Measurements from ENCODE around the gene RIMKLA.

The RIMKLA gene

GRCh38 chr1:42424201-42424600 is 43.6 kb downstream of the RIMKLA start:
- DNase-seq (ENCODE audit: low read depth in 2 of 2, low spot score in 1 of 2), result no peak

- no peak for DNase-seq (ENCODE audit: low read depth in 2 of 2, low spot score in 1 of 2)
Measured at GRCh38 chr1:42427240-42427639, 46.6 kb downstream of the RIMKLA start.

DNA sequence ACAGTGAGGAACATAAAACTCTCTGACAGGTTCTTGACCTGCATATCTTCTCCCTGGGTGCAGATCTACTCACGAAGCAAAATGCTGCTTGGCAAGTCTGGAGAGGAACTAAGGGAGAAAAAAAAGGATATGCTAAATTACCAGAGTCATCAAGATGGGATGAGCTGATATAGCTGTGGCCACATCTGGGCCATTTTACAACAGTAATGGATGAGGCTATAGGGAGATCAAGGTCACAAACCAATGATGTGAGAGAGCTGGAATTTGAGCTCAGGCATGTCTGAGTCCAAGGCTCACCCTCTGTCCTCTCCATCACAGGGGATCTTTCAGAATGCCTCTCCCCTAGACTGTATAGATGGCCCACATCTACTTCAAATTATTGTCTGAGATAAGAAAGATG is 49.0 kb downstream of the RIMKLA start:
- DNase-seq (ENCODE audit: low read depth in 2 of 2, low spot score in 1 of 2), result no peak

- DNase-seq (ENCODE audit: low read depth in 2 of 2, low spot score in 1 of 2), result no peak
Measured at GRCh38 chr1:42430286-42431135, 49.9 kb downstream of the RIMKLA start.

DNA sequence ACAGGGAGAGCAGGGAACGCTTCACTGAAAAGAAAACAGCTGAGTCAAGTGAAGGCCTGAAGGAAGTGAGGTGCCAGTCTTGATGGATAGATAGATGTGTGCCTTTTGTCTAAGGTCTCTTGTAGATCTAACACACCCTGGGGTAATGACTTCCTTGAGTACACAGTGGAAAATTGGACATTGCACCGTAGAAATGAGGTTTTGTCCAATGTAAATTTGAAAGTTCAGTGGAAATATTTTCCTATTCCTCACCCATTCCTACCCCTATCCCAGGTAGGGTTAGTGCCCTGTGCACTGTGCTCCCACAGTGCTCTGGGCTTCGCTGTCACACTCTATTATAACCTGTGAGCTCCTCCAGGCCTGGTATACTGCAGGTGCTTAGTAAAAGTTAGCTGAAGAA is 50.9 kb downstream of the RIMKLA start:
- no peak for DNase-seq (ENCODE audit: low read depth in 2 of 2, low spot score in 1 of 2)

DNA sequence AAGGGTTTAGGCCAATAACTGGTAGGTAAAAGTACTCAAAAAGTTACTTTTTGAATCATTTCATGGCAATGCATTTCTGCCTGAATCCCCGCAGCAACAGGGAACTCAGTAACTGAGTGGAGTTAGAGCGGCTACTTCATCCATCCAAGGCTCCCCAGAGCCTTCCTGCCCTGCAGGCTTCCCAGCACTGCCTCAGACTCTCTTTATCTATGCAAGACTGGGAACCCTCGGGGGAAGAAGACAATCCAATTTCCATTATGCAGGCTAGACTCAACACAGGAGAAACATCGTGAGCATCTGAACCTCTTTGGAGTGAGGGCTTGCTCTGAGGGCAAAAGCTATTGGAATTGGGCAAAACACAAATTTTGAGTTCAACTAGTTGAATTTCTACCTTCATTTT is 52.1 kb downstream of the RIMKLA start:
- DNase-seq (ENCODE audit: low read depth in 2 of 2, low spot score in 1 of 2), result no peak

DNA sequence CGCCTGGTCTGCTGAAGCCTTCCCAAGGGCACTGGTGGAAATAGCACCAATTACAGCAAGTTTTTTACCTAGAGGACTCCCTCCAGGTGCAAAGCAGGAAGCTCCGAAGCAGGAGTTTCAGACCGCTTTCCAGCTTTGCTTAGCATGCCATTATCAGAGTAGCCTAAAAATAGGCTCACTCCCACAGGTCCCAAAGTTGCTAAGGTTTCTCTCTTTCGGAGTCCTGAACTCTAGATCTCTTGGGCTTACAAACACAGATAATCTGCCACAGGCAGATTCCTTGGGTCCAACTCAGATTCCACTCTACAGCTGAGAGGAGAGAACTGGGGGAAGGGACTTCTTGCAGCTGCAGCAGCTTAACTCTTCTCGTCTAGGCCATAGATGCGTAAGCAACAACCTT is 52.8 kb downstream of the RIMKLA start:
- DNase-seq (ENCODE audit: low read depth in 2 of 2, low spot score in 1 of 2), result no peak

DNA sequence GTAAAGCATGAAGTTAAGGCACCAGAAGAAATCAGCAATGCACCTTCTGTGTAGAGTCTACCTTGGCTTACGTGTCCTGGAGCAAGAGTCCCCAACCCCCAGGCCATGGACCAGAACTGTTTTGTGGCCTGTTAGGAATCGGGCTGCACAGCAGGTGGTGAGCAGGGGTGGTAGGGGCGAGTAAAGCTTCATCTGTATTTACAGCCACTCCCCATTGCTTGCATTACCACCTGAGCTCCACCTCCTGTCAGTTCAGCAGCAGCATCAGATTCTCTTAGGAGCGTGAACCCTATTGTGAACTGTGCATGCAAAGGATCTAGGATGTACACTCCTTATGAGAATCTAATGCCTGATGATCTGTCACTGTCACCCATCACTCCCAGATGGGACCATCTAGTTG is 53.7 kb downstream of the RIMKLA start:
- DNase-seq (ENCODE audit: low read depth in 2 of 2, low spot score in 1 of 2), result no peak

- no peak for DNase-seq (ENCODE audit: low read depth in 2 of 2, low spot score in 1 of 2)
Measured at GRCh38 chr1:42439940-42440339, 59.3 kb downstream of the RIMKLA start.

DNA sequence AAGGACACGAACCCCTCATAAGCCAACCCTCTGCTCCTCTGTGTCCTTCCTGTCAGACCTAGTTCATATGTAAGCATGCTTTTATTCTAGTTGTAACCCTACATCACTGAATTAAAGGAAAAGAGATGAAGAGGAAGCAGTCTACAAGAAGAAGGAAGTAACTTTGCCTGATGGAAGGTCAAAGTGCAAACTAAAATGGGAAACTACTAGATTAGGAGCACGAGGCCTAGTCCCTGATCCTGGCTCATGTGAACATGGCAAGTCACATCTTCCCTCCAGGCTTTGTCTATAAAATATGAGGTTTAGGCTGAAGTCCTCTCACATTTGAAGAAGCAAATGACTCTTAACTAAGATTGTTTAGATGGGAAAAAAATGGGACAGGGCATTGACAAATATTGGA is 62.1 kb downstream of the RIMKLA start:
- no peak for DNase-seq (ENCODE audit: low read depth in 2 of 2, low spot score in 1 of 2)

DNA sequence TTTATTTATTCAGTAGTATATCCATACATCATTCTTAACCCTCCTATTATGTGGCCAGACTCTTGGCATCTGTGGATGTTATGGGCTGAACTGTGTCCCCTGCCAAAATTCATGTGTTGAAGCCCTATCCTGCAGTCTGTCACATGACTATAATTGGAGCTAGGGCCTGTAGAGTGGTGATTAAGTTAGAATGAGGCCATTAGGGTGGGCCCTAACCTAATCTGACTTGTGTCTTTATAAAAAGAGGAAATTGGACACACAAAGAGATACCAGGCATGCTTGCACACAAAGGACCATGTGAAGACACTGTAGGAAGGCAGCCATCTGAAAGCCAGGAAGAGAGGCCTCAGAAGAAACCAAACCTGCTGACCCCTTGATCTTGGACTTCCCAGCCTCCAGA is 68.7 kb downstream of the RIMKLA start:
- DNase-seq (ENCODE audit: low read depth in 2 of 2, low spot score in 1 of 2), result no peak

DNA sequence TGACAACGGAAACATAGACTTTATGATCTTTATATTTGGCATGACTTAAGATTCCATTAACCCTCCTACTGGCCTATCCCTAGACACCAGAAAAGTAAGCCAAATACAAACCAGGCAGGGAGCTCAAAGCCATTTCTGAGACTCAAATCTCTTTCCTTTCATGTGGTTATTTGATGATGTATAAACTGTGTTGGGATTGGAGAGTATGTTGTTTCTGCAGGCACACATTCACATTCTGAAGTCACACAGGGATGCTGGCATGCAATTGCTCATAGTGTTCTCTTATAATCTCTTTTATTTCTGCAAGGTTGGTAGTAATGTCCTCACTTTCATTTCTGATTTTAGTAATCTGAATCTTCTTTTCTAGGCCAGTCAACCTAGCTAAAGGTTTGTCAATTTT is 69.5 kb downstream of the RIMKLA start:
- DNase-seq (ENCODE audit: low read depth in 2 of 2, low spot score in 1 of 2), result no peak

- no peak for DNase-seq (ENCODE audit: low read depth in 2 of 2, low spot score in 1 of 2)
Measured at GRCh38 chr1:42453386-42453785, 72.8 kb downstream of the RIMKLA start.

- no peak for DNase-seq (ENCODE audit: low read depth in 2 of 2, low spot score in 1 of 2)
Measured at GRCh38 chr1:42454403-42454802, 73.8 kb downstream of the RIMKLA start.

DNA sequence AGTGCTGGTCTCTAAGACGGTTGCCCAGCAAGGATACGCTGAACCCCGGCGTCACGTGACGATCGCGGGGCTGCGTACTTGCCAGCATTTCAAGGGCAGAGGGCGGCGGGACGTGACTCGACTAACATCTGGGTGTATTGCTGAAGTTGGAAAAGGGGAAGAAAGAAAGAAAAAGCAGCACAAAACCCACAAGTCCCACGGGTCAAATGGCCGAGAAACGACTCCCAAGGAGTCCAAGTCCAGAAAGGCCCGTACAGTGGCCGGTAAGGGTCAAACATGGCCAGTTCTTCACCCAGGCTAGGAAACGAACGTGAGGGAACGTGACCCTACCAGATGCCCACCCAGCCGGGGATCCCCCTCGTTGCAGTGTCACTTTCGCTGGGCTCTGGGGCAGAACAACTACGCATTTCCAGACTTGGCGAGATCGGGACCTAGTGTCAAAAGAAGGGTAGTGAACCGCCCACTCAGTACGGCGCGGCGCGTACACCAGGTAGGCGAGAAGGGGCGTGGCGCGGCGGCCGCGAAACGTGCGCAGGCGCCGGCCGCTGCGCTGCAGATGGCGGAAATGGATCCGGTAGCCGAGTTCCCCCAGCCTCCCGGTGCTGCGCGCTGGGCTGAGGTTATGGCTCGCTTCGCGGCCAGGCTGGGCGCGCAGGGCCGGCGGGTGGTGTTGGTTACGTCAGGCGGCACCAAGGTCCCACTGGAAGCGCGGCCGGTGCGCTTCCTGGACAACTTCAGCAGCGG is 75.6 kb downstream of the RIMKLA start, which contains the start of the genes PPCS and ZMYND12:
TSS of gene PPCS (plus strand) at position 534 of the 744 bp plus-strand sequence. CDS start at position 557, 23 bp downstream.
TSS of gene ZMYND12 (minus strand) at position 13 of the 744 bp plus-strand sequence. CDS start 25 bp downstream, outside the sequence.
- peak; percentile 78 for DNase-seq (ENCODE audit: low read depth in 2 of 2, low spot score in 1 of 2)

- peak; percentile 11 to 25 for DNase-seq (ENCODE audit: low read depth in 2 of 2, low spot score in 1 of 2)
Measured at GRCh38 chr1:42456754-42457089, 76.1 kb downstream of the RIMKLA start.

GRCh38 chr1:42461196-42461595 is 80.6 kb downstream of the RIMKLA start:
- no peak for DNase-seq (ENCODE audit: low read depth in 2 of 2, low spot score in 1 of 2)

DNA sequence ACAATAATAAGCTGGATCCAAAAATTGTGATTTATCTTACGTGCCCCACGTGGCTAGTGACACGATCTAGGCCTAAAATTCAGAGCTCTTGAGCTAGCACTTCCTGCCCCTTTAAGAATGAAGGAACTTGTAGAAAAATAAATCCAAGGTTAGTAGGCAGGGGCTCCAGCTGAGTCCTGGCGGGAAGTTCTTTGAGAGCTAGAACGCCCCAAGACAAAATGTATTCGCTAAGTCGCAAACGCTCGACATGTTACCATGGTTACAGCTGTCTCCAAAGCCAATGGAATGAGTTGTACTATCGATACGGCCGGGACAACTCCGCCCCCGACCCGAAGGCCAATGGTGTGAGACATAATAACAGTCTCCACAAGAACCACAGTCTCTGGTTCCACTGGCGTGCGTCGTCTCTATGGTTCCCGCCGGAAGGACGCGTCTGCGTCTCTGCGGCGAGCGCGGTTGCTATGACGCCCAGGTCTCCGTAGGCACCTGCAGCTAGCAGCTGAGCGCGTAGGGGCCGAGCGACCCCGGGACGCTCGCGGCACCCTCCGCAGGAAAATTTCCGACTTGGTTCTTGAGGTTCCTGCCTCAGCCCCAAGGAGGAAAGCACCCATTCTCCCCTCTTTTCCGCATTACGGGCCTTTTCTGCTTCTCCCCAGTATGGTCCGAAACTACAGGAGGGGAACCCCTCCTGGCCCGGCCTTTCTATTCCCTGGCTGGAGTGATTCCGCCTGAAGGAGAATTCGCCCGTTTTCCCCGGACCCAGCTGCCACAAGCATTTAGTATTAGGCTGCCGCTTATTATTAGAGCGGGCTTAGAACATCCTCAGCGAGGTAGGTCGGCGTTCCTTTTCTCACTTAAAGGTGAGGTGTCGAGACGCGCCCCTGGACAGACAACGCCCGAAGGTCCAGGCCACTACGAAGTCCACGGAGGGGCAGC is 82.5 kb downstream of the RIMKLA start, which contains the start of gene CCDC30:
TSS of gene CCDC30 (plus strand) at position 459 of the 936 bp plus-strand sequence. CDS start 17,266 bp downstream, outside the sequence.
- peak; percentile 86 to 90 for DNase-seq (ENCODE audit: low read depth in 2 of 2, low spot score in 1 of 2)

DNA sequence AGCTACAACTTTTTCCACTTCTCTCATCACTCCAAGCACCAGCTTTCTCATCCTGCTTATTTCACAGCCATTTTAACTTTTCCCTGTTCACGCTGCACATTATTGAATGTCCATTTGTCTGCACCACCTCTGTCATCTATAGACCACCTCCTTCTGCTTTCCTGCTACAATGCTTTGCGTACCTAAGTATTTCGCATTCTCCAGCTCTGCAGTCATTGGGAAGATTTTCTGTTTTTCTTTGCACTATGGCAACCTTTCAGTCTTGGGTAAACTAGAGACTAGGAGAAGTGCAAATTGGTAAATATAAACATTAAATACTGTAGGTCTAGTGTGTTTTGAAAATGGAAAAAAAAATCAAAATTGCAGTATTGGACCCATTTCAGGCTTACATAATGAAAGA is 83.3 kb downstream of the RIMKLA start:
- DNase-seq (ENCODE audit: low read depth in 2 of 2, low spot score in 1 of 2), result no peak

DNA sequence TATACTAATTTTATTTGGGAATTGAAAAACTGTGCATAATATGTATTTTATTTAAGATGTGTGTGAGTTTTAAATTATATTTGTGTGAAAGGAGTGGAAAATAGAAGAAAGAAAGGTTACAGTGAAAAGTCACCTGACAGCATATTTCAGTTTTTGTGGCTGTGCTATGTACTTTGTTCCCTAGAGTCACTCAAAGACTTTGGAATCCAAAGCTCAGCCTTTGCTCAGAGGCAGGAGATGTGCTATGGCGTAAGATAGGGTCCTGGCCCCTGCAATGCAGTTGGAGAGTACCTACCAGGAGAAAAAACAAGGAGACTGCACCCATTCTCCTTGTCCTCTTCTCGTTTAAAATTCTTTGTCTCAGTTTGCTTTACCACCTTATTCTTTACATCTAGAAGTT is 85.4 kb downstream of the RIMKLA start:
- DNase-seq (ENCODE audit: low read depth in 2 of 2, low spot score in 1 of 2), result no peak

GRCh38 chr1:42469727-42470126 is 89.1 kb downstream of the RIMKLA start:
- DNase-seq (ENCODE audit: low read depth in 2 of 2, low spot score in 1 of 2), result no peak
